GM23248 (cell line): Measurements from ENCODE around the gene SLC29A3.

Experiments
- EZH2 ChIP-seq: fragments of 200-600 bp; sonication (generic); IDR thresholded peaks from 2 replicates; pipeline ENCODE4 v1.6.1; 2018; ENCODE audit warnings: antibody characterized with exemption, mild to moderate bottlenecking; ENCODE audit not compliant: insufficient read depth, poor library complexity, severe bottlenecking
- EZH2phosphoT487 ChIP-seq: fragments of 200-600 bp; sonication (generic); IDR thresholded peaks from 2 replicates; pipeline ENCODE4 v1.6.1; 2018; ENCODE audit warnings: antibody characterized with exemption, moderate library complexity, mild to moderate bottlenecking, low read depth; ENCODE audit not compliant: insufficient read depth

- no peak for TF ChIP-seq EZH2phosphoT487
- TF ChIP-seq EZH2 = no peak
Measured at GRCh38 chr10:71342573-71343391, 23.7 kb downstream of the SLC29A3 start.
